ENCODE data around the gene MRPS18A.
"Not testable (repeated sequence)": the region's sequence is repeated elsewhere in the genome, so short reads cannot be mapped to it uniquely, and the experiment has no call there.

Gene MRPS18A

GRCh38 chr6:43671011-43671800 lies 16.4 kb downstream of the MRPS18A start:
- DNase-seq (ENCODE audit: low spot score in 2 of 2): no peak
- Mint-ChIP-seq H3K4me1 (peaks cover 14% of the 10 kb centered on the region), H3K27ac (ENCODE audit: low read depth) (peak overlapping the region; percentile 32), H3K27me3 (no peaks in the 10 kb centered on the region), H3K9me3 (no peaks in the 10 kb centered on the region), H3K4me3 (no peak overlapping the region), H3K36me3 (ENCODE audit: insufficient read depth) (peaks cover 32% of the 10 kb centered on the region)
- no peak for ATAC-seq (replicated peaks; ENCODE audit: extremely low read depth, poor library complexity, severe bottlenecking)

GRCh38 chr6:43670623-43670986 lies 17.0 kb downstream of the MRPS18A start:
- Mint-ChIP-seq H3K4me1 (peaks cover 14% of the 10 kb centered on the region), H3K27ac (ENCODE audit: low read depth) (peak overlapping the region; percentile 32), H3K36me3 (ENCODE audit: insufficient read depth) (peaks cover 28% of the 10 kb centered on the region), H3K4me3 (no peak overlapping the region), H3K9me3 (no peaks in the 10 kb centered on the region), H3K27me3 (no peaks in the 10 kb centered on the region)
- ATAC-seq (replicated peaks; ENCODE audit: extremely low read depth, poor library complexity, severe bottlenecking) (no peak), DNase-seq (ENCODE audit: low spot score in 2 of 2) (no peak)

GRCh38 chr6:43669922-43670622 lies 17.5 kb downstream of the MRPS18A start:
- ATAC-seq (replicated peaks; ENCODE audit: extremely low read depth, poor library complexity, severe bottlenecking): no peak
- no peak overlapping the region for H3K4me3 Mint-ChIP-seq

GRCh38 chr6:43669050-43669921 lies 18.3 kb downstream of the MRPS18A start:
- no peaks in the 10 kb centered on the region for H3K9me3 Mint-ChIP-seq
- no peak for ATAC-seq (replicated peaks; ENCODE audit: extremely low read depth, poor library complexity, severe bottlenecking)
- H3K27ac Mint-ChIP-seq (ENCODE audit: low read depth): no peak overlapping the region
- H3K4me3 Mint-ChIP-seq: no peak overlapping the region
- peaks cover 14% of the 10 kb centered on the region for H3K4me1 Mint-ChIP-seq
- peaks cover 28% of the 10 kb centered on the region for H3K36me3 Mint-ChIP-seq (ENCODE audit: insufficient read depth)
- H3K27me3 Mint-ChIP-seq: no peaks in the 10 kb centered on the region
- DNase-seq (ENCODE audit: low spot score in 2 of 2): no peak

More at GRCh38 chr6:43669922-43670622, 17.5 kb downstream of the MRPS18A start:
- peak overlapping the region; percentile 32 for H3K27ac Mint-ChIP-seq (ENCODE audit: low read depth)
- H3K4me1 Mint-ChIP-seq: peaks cover 14% of the 10 kb centered on the region
- peaks cover 28% of the 10 kb centered on the region for H3K36me3 Mint-ChIP-seq (ENCODE audit: insufficient read depth)
- no peak for DNase-seq (ENCODE audit: low spot score in 2 of 2)
- H3K27me3 Mint-ChIP-seq: no peaks in the 10 kb centered on the region
- H3K9me3 Mint-ChIP-seq: no peaks in the 10 kb centered on the region

- Mint-ChIP-seq H3K9me3 (no peaks in the 10 kb centered on the region), H3K27ac (ENCODE audit: low read depth) (peak overlapping the region; percentile 82), H3K27me3 (no peaks in the 10 kb centered on the region), H3K4me3 (peak overlapping the region; percentile 7), H3K4me1 (peaks cover 14% of the 10 kb centered on the region), H3K36me3 (ENCODE audit: insufficient read depth) (peaks cover 25% of the 10 kb centered on the region)
- no peak for DNase-seq (ENCODE audit: low spot score in 2 of 2)
- ATAC-seq (replicated peaks; ENCODE audit: extremely low read depth, poor library complexity, severe bottlenecking): peak; percentile 53
Measured at GRCh38 chr6:43668151-43669028, 19.2 kb downstream of the MRPS18A start.

GRCh38 chr6:43667245-43668150 lies 20.1 kb downstream of the MRPS18A start:
- no peak for ATAC-seq (replicated peaks; ENCODE audit: extremely low read depth, poor library complexity, severe bottlenecking)
- Mint-ChIP-seq H3K4me1 (peaks cover 14% of the 10 kb centered on the region), H3K9me3 (no peaks in the 10 kb centered on the region), H3K27ac (ENCODE audit: low read depth) (peak overlapping the region; percentile 82), H3K27me3 (no peaks in the 10 kb centered on the region), H3K36me3 (ENCODE audit: insufficient read depth) (peaks cover 18% of the 10 kb centered on the region), H3K4me3 (peak overlapping the region; percentile 55)
- DNase-seq (ENCODE audit: low spot score in 2 of 2): peak; percentile 63 to 84

GRCh38 chr6:43666196-43666920 lies 21.2 kb downstream of the MRPS18A start:
- ATAC-seq (replicated peaks; ENCODE audit: extremely low read depth, poor library complexity, severe bottlenecking): no peak
- Mint-ChIP-seq H3K27me3 (no peaks in the 10 kb centered on the region), H3K4me1 (peaks cover 14% of the 10 kb centered on the region), H3K36me3 (ENCODE audit: insufficient read depth) (peaks cover 14% of the 10 kb centered on the region), H3K4me3 (no peak overlapping the region), H3K27ac (ENCODE audit: low read depth) (no peak overlapping the region), H3K9me3 (no peaks in the 10 kb centered on the region)
- DNase-seq (ENCODE audit: low spot score in 2 of 2): no peak

- H3K4me3 Mint-ChIP-seq: no peak overlapping the region
- no peaks in the 10 kb centered on the region for H3K9me3 Mint-ChIP-seq
- no peak overlapping the region for H3K27ac Mint-ChIP-seq (ENCODE audit: low read depth)
- H3K36me3 Mint-ChIP-seq (ENCODE audit: insufficient read depth): peaks cover 9% of the 10 kb centered on the region
- no peak for ATAC-seq (replicated peaks; ENCODE audit: extremely low read depth, poor library complexity, severe bottlenecking)
- peaks cover 14% of the 10 kb centered on the region for H3K4me1 Mint-ChIP-seq
- H3K27me3 Mint-ChIP-seq: no peaks in the 10 kb centered on the region
- no peak for DNase-seq (ENCODE audit: low spot score in 2 of 2)
Measured at GRCh38 chr6:43665376-43665775, 22.2 kb downstream of the MRPS18A start.

- not testable (repeated sequence) for ATAC-seq (replicated peaks; ENCODE audit: extremely low read depth, poor library complexity, severe bottlenecking); H3K27ac Mint-ChIP-seq (ENCODE audit: low read depth); H3K36me3 Mint-ChIP-seq (ENCODE audit: insufficient read depth); H3K9me3 Mint-ChIP-seq; DNase-seq (ENCODE audit: low spot score in 2 of 2); H3K27me3 Mint-ChIP-seq; H3K4me3 Mint-ChIP-seq
- peaks cover 10% of the 10 kb centered on the region for H3K4me1 Mint-ChIP-seq
Measured at GRCh38 chr6:43662948-43663347, 24.6 kb downstream of the MRPS18A start.

- H3K36me3 Mint-ChIP-seq (ENCODE audit: insufficient read depth): no peaks in the 10 kb centered on the region
- H3K9me3 Mint-ChIP-seq: no peaks in the 10 kb centered on the region
- H3K27ac Mint-ChIP-seq (ENCODE audit: low read depth): no peak overlapping the region
- H3K4me1 Mint-ChIP-seq: no peaks in the 10 kb centered on the region
- DNase-seq (ENCODE audit: low spot score in 2 of 2) (no peak), ATAC-seq (replicated peaks; ENCODE audit: extremely low read depth, poor library complexity, severe bottlenecking) (no peak)
- H3K27me3 Mint-ChIP-seq: no peaks in the 10 kb centered on the region
- no peak overlapping the region for H3K4me3 Mint-ChIP-seq
Measured at GRCh38 chr6:43658161-43658560, 29.4 kb downstream of the MRPS18A start.
